ENCODE measurements around the gene ATP2C2. TPM values are rescaled to one million over a fixed set of nuclear protein-coding genes. Genes with fewer than 3 reads are reported as not detected.

The ATP2C2 gene
- total and polyA plus RNA-seq, 9 of the 15 experiments (the other 6 are each of a cell fraction or from before 2014, with no cell fraction given) = 0.75 TPM; not detected in 8

- TF ChIP-seq PRDM10 (IDR thresholded peaks at IDR 0.05; ENCODE audit: partially characterized antibody) = no peak
- no peak for TF ChIP-seq NCOA4 (IDR thresholded peaks at IDR 0.05; ENCODE audit: partially characterized antibody)
- no peak for TF ChIP-seq PRPF4 (IDR thresholded peaks at IDR 0.05; ENCODE audit: insufficient read depth, low read depth, low read length, poor library complexity, severe bottlenecking)
- TF ChIP-seq ELF4 (CRISPR knock-in tag; IDR thresholded peaks at IDR 0.05) = no peak
- TF ChIP-seq TEAD4 (IDR thresholded peaks at IDR 0.05; ENCODE audit: low read length) = no peak
- TF ChIP-seq TEAD4 (CRISPR knock-in tag; IDR thresholded peaks at IDR 0.05; ENCODE audit: borderline replicate concordance) = no peak
- no peak for TF ChIP-seq ZNF583 (CRISPR knock-in tag; IDR thresholded peaks at IDR 0.05)
- no peak for TF ChIP-seq YY1 (IDR thresholded peaks at IDR 0.05; ENCODE audit: borderline replicate concordance in 1 of 3, control insufficient read depth in 1 of 3, extremely low read depth in 1 of 3, insufficient read depth in 3 of 3, insufficient read length in 1 of 3, insufficient replicate concordance in 2 of 3, low read depth in 1 of 3, low read length in 2 of 3)
Measured at GRCh38 chr16:84349862-84350684, 18.3 kb upstream of the ATP2C2 start (continued).

Data from K562 (cell line).